HepG2 (cell line): ENCODE data around the gene CCDC91. TPM values are rescaled to one million over a fixed set of nuclear protein-coding genes. Genes with fewer than 3 reads are reported as not detected.

Experiments
- ATAC-seq: fragments of 200-7000 bp; cut with Tn5 transposase; 3 replicates; pipeline ENCODE4 v1.9.1; 2020; ENCODE audit warnings: mild to moderate bottlenecking, moderate library complexity
- BruUV-seq: library from RNA; stranded (reverse); fragments of 400-500 nt; replicated peaks from 2 replicates; lab custom pipeline; 2021; lab: Mats Ljungman, UMichigan
- CTCF ChIA-PET: fragments of 300-600 bp; formaldehyde crosslinking; extraction: SDS; loops from one replicate; lab custom pipeline; 2021; ENCODE audit warnings: low total read pairs, inconsistent platforms, low intra/inter-chr PET ratio; lab: Yijun Ruan, JAX
- POLR2A ChIA-PET: fragments of 350-600 bp; sonication (Branson Sonifier 250); formaldehyde crosslinking; loops from one replicate; lab custom pipeline; 2020; ENCODE audit warnings: antibody characterized with exemption, inconsistent platforms; lab: Yijun Ruan, JAX
- DNase-seq: peaks from one replicate; pipeline ENCODE4 v3.0.0-alpha.2; 2015; ENCODE audit warnings: low spot score
- FAIRE-seq: peaks from 3 replicates; lab custom pipeline; 2011; peaks lifted over from hg19 to GRCh38; lab: Jason Lieb, UNC
- H2AFZ ChIP-seq: one replicate; pipeline ENCODE4 v1.6.1; 2011; ENCODE audit warnings: low read length, inconsistent platforms
- H3K27ac ChIP-seq: fragments of 300-600 bp; 3 replicates; pipeline ENCODE4 v1.8.0; 2011; ENCODE audit warnings: mixed run types, mild to moderate bottlenecking, mixed read lengths, low read length, inconsistent platforms; ENCODE audit not compliant: insufficient read depth; ENCODE audit errors: extremely low read length
- H3K27me3 ChIP-seq, 2 experiments: fragments of 200-600 bp in 1 of 2; 2 replicates in 1 of 2; 3 replicates in 1 of 2; pipeline versions ENCODE4 v1.6.0 to v1.8.0; 2011; ENCODE audit warnings: low read length in 2 of 2, mild to moderate bottlenecking in 2 of 2, moderate library complexity in 2 of 2, inconsistent platforms in 1 of 2; ENCODE audit not compliant: insufficient read depth in 2 of 2, control insufficient read depth in 1 of 2
- H3K36me3 ChIP-seq, 2 experiments: fragments of 200-600 bp in 1 of 2; replicated peaks in 1 of 2; 2 replicates in 1 of 2; 3 replicates in 1 of 2; pipeline versions ENCODE4 v1.5.1 to v1.8.0; 2011; ENCODE audit warnings: low read length in 2 of 2, inconsistent platforms in 1 of 2; ENCODE audit not compliant: insufficient read depth in 2 of 2, control insufficient read depth in 1 of 2
- H3K4me1 ChIP-seq: 2 replicates; pipeline ENCODE4 v1.5.1; 2012; ENCODE audit warnings: low read length, inconsistent platforms; ENCODE audit not compliant: insufficient read depth
- H3K4me2 ChIP-seq: 2 replicates; pipeline ENCODE4 v1.6.0; 2011; ENCODE audit warnings: low read depth, low read length, inconsistent platforms
- H3K4me3 ChIP-seq, 3 experiments: fragments of 200-600 bp in 1 of 3; sonication (generic), shearing (Covaris generic) in 1 of 3; replicated peaks in 1 of 3; 2 replicates each; pipeline ENCODE4 v1.5.1; 2011 to 2016; ENCODE audit warnings: low read length in 3 of 3, inconsistent platforms in 2 of 3, low read depth in 2 of 3, mild to moderate bottlenecking in 2 of 3, control low read depth in 1 of 3, mixed read lengths in 1 of 3; ENCODE audit not compliant: insufficient read depth in 1 of 3
- H3K79me2 ChIP-seq: one replicate; pipeline ENCODE4 v1.6.1; 2011; ENCODE audit warnings: low read length, inconsistent platforms; ENCODE audit not compliant: insufficient read depth
- H3K9ac ChIP-seq: 2 replicates; pipeline ENCODE4 v1.6.0; 2011; ENCODE audit warnings: mild to moderate bottlenecking, low read depth, low read length, inconsistent platforms; ENCODE audit not compliant: insufficient read depth
- H3K9me3 ChIP-seq: 2 replicates; pipeline ENCODE4 v1.5.1; 2012; ENCODE audit warnings: mild to moderate bottlenecking, low read length
- H4K20me1 ChIP-seq: 2 replicates; pipeline ENCODE4 v1.6.0; 2011; ENCODE audit warnings: inconsistent platforms, mild to moderate bottlenecking, low read length, moderate library complexity; ENCODE audit not compliant: insufficient read depth
- DNMT1 ChIP-seq: sonication (generic); formaldehyde crosslinking; IDR thresholded peaks from 2 replicates; pipeline ENCODE4 v1.5.1; 2020; ENCODE audit warnings: mild to moderate bottlenecking, missing genetic modification reagents
- GTF3A ChIP-seq: sonication (generic); formaldehyde crosslinking; conservative IDR thresholded peaks from 2 replicates; pipeline ENCODE4 v1.4.0; 2020; ENCODE audit warnings: mild to moderate bottlenecking, missing genetic modification reagents
- ISX ChIP-seq: sonication (generic); formaldehyde crosslinking; conservative IDR thresholded peaks from 2 replicates; pipeline ENCODE4 v1.5.0; 2020; ENCODE audit warnings: missing genetic modification reagents
- MTF1 ChIP-seq: sonication (generic); formaldehyde crosslinking; IDR thresholded peaks from 2 replicates; pipeline ENCODE4 v1.5.0; 2020; ENCODE audit warnings: missing genetic modification reagents
- NRL ChIP-seq: sonication (generic); formaldehyde crosslinking; IDR thresholded peaks from 2 replicates; pipeline ENCODE4 v1.5.0; 2020; ENCODE audit warnings: missing genetic modification reagents, mild to moderate bottlenecking, moderate library complexity, borderline replicate concordance
- PHF5A ChIP-seq: IDR thresholded peaks from one replicate; pipeline ENCODE4 v1.6.1; 2018; ENCODE audit warnings: low read depth, missing genetic modification reagents; ENCODE audit not compliant: unreplicated experiment
- SCMH1 ChIP-seq: sonication (generic); formaldehyde crosslinking; IDR thresholded peaks from 2 replicates; pipeline ENCODE4 v1.9.0; 2021; ENCODE audit warnings: missing genetic modification reagents, mild to moderate bottlenecking, borderline replicate concordance
- SPEN ChIP-seq: sonication (generic); formaldehyde crosslinking; IDR thresholded peaks from 2 replicates; pipeline ENCODE4 v1.5.1; 2020; ENCODE audit warnings: low read depth, mild to moderate bottlenecking, missing genetic modification reagents
- TBL1XR1 ChIP-seq: fragments of 150-350 bp; IDR thresholded peaks from 2 replicates; pipeline ENCODE4 v1.6.1; 2014; ENCODE audit warnings: borderline replicate concordance, low read length; ENCODE audit not compliant: partially characterized antibody
- YEATS4 ChIP-seq: sonication (generic); formaldehyde crosslinking; IDR thresholded peaks from 2 replicates; pipeline ENCODE4 v1.4.0; 2020; ENCODE audit warnings: missing genetic modification reagents, borderline replicate concordance
- ZFAT ChIP-seq: sonication (generic); formaldehyde crosslinking; conservative IDR thresholded peaks from 2 replicates; pipeline ENCODE4 v1.8.1; 2023; ENCODE audit warnings: missing genetic modification reagents, inconsistent platforms
- ZNF253 ChIP-seq: sonication (generic); formaldehyde crosslinking; IDR thresholded peaks from 2 replicates; pipeline ENCODE4 v1.8.0; 2022; ENCODE audit warnings: mild to moderate bottlenecking, missing genetic modification reagents, borderline replicate concordance
- ZNF274 ChIP-seq: sonication (generic); formaldehyde crosslinking; IDR thresholded peaks from 2 replicates; pipeline ENCODE4 v1.5.1; 2020; ENCODE audit warnings: mild to moderate bottlenecking, missing genetic modification reagents
- ZNF343 ChIP-seq: sonication (generic); formaldehyde crosslinking; IDR thresholded peaks from 2 replicates; pipeline ENCODE4 v1.4.0; 2020; ENCODE audit warnings: mild to moderate bottlenecking, missing genetic modification reagents
- ZNF367 ChIP-seq: sonication (generic); formaldehyde crosslinking; IDR thresholded peaks from 2 replicates; pipeline ENCODE4 v1.4.0; 2020; ENCODE audit warnings: missing genetic modification reagents, borderline replicate concordance
- ZNF431 ChIP-seq: sonication (generic); formaldehyde crosslinking; IDR thresholded peaks from 2 replicates; pipeline ENCODE4 v1.9.0; 2022; ENCODE audit warnings: missing genetic modification reagents, low read depth, mild to moderate bottlenecking, borderline replicate concordance
- ZNF572 ChIP-seq: sonication (generic); formaldehyde crosslinking; IDR thresholded peaks from 2 replicates; pipeline ENCODE4 v1.5.1; 2020; ENCODE audit warnings: mild to moderate bottlenecking, missing genetic modification reagents
- ZNF878 ChIP-seq: sonication (generic); formaldehyde crosslinking; IDR thresholded peaks from 2 replicates; pipeline ENCODE4 v1.8.1; 2023; ENCODE audit warnings: mild to moderate bottlenecking, missing genetic modification reagents, moderate library complexity
- WGBS: methylation state at CpG from one replicate; pipeline ENCODE4 v1.1.6; 2017; ENCODE audit warnings: low lambda C conversion rate; 5-methylcytosine and 5-hydroxymethylcytosine counted together
- in situ Hi-C: cut with HindIII; loops from 2 replicates; pipeline ENCODE4 v1.10.0; 2017; ENCODE audit warnings: low pct_unique_long_range_greater_than_20kb; ENCODE audit not compliant: extremely low pct_ligation_motif_present
- intact Hi-C: fragments of 100-400 bp; cut with micrococcal nuclease; formaldehyde crosslinking; loops from one replicate; pipeline ENCODE4 v1.10.0; 2022; ENCODE audit not compliant: unreplicated experiment
- polyA plus RNA-seq, 8 experiments: library from polyadenylated mRNA; depleted of rRNA in 3 of 8; stranded (reverse) in 7 of 8; unstranded in 1 of 8; fragments of >200 nt; fragmentation: Illumina TruSeq in 4 of 8; extraction: Trizol in 4 of 8; gene quantifications; 2 replicates each; pipeline versions ENCODE4 v1.2.1 to v1.2.3, GENCODE V29; 2011 to 2016; ENCODE audit warnings: low read depth in 4 of 8, missing spikeins in 1 of 8, mixed read lengths in 1 of 8; ENCODE audit not compliant: insufficient read depth in 1 of 8
- total RNA-seq, 5 experiments: library from RNA; depleted of rRNA; stranded (reverse); fragments of >200 nt; fragmentation: Illumina TruSeq; extraction: Trizol; gene quantifications; 2 replicates each; pipeline ENCODE4 v1.2.3, GENCODE V29; 2016; ENCODE audit warnings: low read depth in 1 of 5

CCDC91 gene
- total and polyA plus RNA-seq, 2 of the 13 experiments (the other 11 are each of a cell fraction or from before 2014, with no cell fraction given): 9.8 to 15.8 TPM

DNA sequence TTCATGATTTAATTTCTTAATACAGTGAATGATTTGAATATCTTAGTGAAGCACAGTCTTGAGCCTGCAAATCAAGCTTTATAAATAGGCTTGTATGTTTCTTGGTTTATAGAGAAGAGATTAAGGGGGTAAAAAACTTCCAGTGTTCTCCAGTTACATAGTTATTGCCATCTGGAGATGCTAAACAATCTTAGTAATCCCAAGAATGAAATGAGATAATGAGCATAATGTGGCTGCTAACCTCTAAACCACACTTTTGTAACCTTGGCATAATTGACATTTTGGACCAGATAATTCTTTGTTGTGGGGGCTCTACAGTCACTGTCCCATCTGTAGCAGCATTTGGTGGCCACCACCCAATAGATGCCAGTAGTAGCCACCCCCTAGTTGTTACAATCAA, 316.8 kb downstream of the CCDC91 start (continued):
- no peak for TF ChIP-seq ZNF878
- TF ChIP-seq ZNF367 (CRISPR knock-in tag): no peak
- no peak for TF ChIP-seq GTF3A

GRCh38 chr12:28507867-28508266, 317.6 kb downstream of the CCDC91 start:
- BruUV-seq: no TSS peak
- Histone ChIP-seq H3K9me3 (no peaks in the 10 kb centered on the region), H3K27me3 (no peaks in the 10 kb centered on the region), H3K79me2 (no peaks in the 10 kb centered on the region), H3K27ac (no peak overlapping the region), H3K36me3 (no peaks in the 10 kb centered on the region), H3K4me2 (no peak overlapping the region), H3K9ac (no peak overlapping the region), H3K4me3 (no peak overlapping the region), H3K4me1 (no peaks in the 10 kb centered on the region), H4K20me1 (no peaks in the 10 kb centered on the region), H2AFZ (no peak overlapping the region)
- DNase-seq (no peak), ATAC-seq (no peak), FAIRE-seq (no peak)
- TF ChIP-seq ZFAT (CRISPR knock-in tag) (no peak), DNMT1 (CRISPR knock-in tag) (no peak), ZNF274 (CRISPR knock-in tag) (no peak), ISX (CRISPR knock-in tag) (no peak), ZNF431 (no peak), YEATS4 (CRISPR knock-in tag) (no peak), SPEN (CRISPR knock-in tag) (no peak), ZNF253 (CRISPR knock-in tag) (no peak), MTF1 (CRISPR knock-in tag) (no peak), PHF5A (no peak), ZNF343 (no peak), SCMH1 (no peak), ZNF572 (no peak), TBL1XR1 (no peak), NRL (CRISPR knock-in tag) (no peak)
- ChIA-PET CTCF (no interaction called here), POLR2A (no interaction called here)
- intact Hi-C loops: no loop called here
- WGBS: 80% methylated on average over 2 of the region's 3 CpGs
- in situ Hi-C loops: no loop called here
